Activated naive CD4-positive, alpha-beta T cell treated with anti-CD3 and anti-CD28 coated beads for 36 hours (primary cell): ENCODE measurements around the gene PLXNB2. TPM values are rescaled to one million over a fixed set of nuclear protein-coding genes. Genes with fewer than 3 reads are reported as not detected.

Experiments used
- CTCF ChIA-PET: fragments of 350-600 bp; sonication (Branson Sonifier 250); formaldehyde crosslinking; loops from one replicate; lab custom pipeline; 2021; ENCODE audit warnings: antibody characterized with exemption; lab: Charles Lee
- DNase-seq: peaks from one replicate; pipeline ENCODE4 v3.0.0-alpha.2; 2020
- H3K27ac Mint-ChIP-seq: one replicate; pipeline ENCODE4 v1.8.0; 2021; ENCODE audit warnings: mild to moderate bottlenecking, mixed read lengths
- H3K27me3 Mint-ChIP-seq: one replicate; pipeline ENCODE4 v1.8.0; 2021; ENCODE audit warnings: low read depth, mixed read lengths
- H3K36me3 Mint-ChIP-seq: one replicate; pipeline ENCODE4 v1.8.0; 2021; ENCODE audit warnings: low read depth, mixed read lengths
- H3K4me1 Mint-ChIP-seq: one replicate; pipeline ENCODE4 v1.8.0; 2021; ENCODE audit warnings: low read depth, mixed read lengths
- H3K4me3 Mint-ChIP-seq: one replicate; pipeline ENCODE4 v1.8.0; 2021; ENCODE audit warnings: mild to moderate bottlenecking, moderate library complexity, mixed read lengths
- H3K9me3 Mint-ChIP-seq: one replicate; pipeline ENCODE4 v1.8.0; 2021; ENCODE audit warnings: mixed read lengths
- intact Hi-C: fragments of 100-400 bp; cut with micrococcal nuclease; formaldehyde crosslinking; loops from one replicate; pipeline ENCODE4 v1.15.1; 2023
- total RNA-seq, 2 experiments: library from RNA; stranded (reverse); gene quantifications; one replicate each; pipeline ENCODE4 v1.2.3, GENCODE V29; 2021

Gene PLXNB2
- total RNA-seq, 2 experiments from 2014 or later, result 9.8 to 10.4 TPM

DNA sequence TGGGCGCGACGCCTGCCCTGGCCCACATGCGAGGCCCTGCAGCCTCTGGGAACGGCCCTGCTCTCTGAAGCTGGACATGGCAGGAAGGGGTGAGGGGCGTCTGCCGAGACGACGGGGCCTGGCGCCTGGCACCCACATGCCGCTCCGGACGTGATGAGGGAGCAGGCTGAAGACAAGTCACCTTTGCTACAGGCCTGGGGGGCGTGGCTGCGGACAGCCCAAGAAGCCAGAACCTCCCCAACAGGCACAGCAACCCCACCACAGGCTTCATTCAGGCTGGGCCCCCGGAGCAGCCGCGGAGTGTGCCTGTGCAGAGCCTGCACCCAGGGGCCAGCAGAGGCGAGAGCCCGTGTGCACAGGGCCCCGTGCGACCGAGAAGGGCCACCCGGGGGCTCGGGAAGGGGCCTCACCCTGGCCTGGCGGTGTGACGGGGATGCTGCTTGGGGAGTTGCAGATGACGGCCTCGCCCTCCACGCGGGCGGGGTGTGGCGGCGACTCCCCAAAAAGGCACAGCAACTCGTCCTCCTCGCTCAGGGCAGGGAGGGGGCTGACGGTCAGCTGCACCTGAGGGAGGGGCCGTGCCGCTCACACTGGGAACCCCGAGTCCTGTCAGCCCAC lies 20.6 kb downstream of the PLXNB2 start:
- intact Hi-C loops, result no loop called here
- CTCF ChIA-PET, result no interaction called here
- no peaks in the 10 kb centered on the region for H3K36me3 Mint-ChIP-seq
- no peaks in the 10 kb centered on the region for H3K9me3 Mint-ChIP-seq
- no peak for DNase-seq
- peaks cover 3% of the 10 kb centered on the region for H3K27me3 Mint-ChIP-seq
- no peak overlapping the region for H3K27ac Mint-ChIP-seq
- H3K4me1 Mint-ChIP-seq, result no peaks in the 10 kb centered on the region
- H3K4me3 Mint-ChIP-seq, result no peak overlapping the region

DNA sequence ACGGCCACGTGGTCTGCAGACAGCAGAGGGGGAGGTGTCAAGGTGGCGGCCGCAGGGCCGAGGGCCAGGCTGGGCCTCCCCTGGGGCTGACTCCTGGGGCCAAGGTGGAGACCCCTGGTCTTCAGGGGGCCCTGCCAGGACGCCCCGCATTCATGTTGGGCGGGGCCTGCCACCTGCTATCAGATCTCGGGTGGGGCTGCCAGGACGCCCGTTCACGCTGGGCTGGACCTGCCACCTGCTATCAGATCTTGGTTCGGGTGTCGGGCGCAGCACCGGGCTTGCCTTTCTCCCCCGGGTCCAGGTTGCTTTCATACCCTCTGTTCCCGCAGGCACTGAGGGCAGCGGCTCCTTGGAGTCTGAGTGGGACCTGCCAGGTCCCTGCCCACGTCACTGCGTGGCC lies 21.2 kb downstream of the PLXNB2 start:
- intact Hi-C loops, result no loop called here
- CTCF ChIA-PET, result interaction anchor here (0.9 kb wide), 1 partner anchor 34 kb away, joined by 3 read pairs; no protein-coding TSS in a partner anchor
- no peaks in the 10 kb centered on the region for H3K36me3 Mint-ChIP-seq
- no peaks in the 10 kb centered on the region for H3K27me3 Mint-ChIP-seq
- H3K9me3 Mint-ChIP-seq, result no peaks in the 10 kb centered on the region
- DNase-seq, result no peak
- H3K4me3 Mint-ChIP-seq, result no peak overlapping the region
- H3K4me1 Mint-ChIP-seq, result no peaks in the 10 kb centered on the region
- H3K27ac Mint-ChIP-seq, result no peak overlapping the region

DNA sequence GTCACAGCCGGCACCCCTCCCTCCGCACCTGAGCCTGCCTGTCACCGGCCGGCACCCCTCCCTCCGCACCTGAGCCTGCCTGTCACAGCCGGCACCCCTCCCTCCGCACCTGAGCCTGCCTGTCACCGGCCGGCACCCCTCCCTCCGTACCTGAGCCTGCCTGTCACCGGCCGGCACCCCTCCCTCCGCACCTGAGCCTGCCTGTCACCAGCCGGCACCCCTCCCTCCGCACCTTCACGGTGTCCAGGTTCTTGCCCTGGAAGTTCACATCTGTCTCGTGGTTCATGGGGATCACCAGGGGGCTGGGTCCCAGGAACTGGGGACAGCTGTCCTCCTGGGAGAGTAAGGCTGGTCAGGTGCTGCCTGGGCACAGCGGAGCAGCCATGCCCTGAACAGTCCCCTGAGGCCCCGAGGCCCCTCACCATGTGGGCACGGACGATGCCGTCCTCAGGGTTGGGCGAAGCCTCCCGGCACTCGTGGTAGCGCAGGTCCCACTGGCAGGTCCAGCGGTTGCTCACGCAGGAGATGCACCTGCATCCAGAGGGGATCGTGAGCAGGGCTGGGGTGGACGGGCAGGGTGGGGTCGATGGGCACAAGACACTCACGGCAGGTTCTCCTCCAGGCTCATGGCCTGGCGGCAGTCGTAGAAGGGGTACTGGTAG lies 21.7 kb downstream of the PLXNB2 start:
- Mint-ChIP-seq H3K4me3 (no peak overlapping the region), H3K36me3 (no peaks in the 10 kb centered on the region), H3K4me1 (no peaks in the 10 kb centered on the region), H3K27me3 (no peaks in the 10 kb centered on the region), H3K9me3 (no peaks in the 10 kb centered on the region), H3K27ac (no peak overlapping the region)
- no peak for DNase-seq
- intact Hi-C loops, result no loop called here
- CTCF ChIA-PET, result interaction anchor here (0.9 kb wide), 1 partner anchor 34 kb away, joined by 3 read pairs; no protein-coding TSS in a partner anchor

DNA sequence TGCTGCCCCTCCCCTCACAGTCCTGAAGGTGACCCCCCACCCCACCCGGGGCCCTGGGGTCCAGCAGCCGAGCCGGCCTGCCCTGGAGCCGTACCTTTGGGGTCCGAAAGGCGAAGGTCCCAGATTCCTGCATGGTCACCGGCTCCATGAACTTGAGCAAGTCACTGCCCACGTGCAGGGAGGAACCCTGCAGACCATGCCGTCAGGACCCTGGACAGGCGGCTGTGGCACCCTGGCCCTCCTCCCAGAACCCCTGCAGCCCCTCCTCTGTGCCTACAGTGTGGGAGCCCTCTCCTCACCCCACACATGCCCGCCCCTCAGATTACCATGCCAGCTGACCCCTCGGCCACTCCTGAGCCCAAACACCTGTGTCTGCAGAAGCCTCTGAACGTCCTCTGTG lies 23.0 kb downstream of the PLXNB2 start:
- Mint-ChIP-seq H3K4me3 (no peak overlapping the region), H3K27me3 (no peaks in the 10 kb centered on the region), H3K9me3 (no peaks in the 10 kb centered on the region), H3K36me3 (no peaks in the 10 kb centered on the region), H3K27ac (no peak overlapping the region), H3K4me1 (no peaks in the 10 kb centered on the region)
- intact Hi-C loops, result no loop called here
- CTCF ChIA-PET, result no interaction called here
- no peak for DNase-seq

DNA sequence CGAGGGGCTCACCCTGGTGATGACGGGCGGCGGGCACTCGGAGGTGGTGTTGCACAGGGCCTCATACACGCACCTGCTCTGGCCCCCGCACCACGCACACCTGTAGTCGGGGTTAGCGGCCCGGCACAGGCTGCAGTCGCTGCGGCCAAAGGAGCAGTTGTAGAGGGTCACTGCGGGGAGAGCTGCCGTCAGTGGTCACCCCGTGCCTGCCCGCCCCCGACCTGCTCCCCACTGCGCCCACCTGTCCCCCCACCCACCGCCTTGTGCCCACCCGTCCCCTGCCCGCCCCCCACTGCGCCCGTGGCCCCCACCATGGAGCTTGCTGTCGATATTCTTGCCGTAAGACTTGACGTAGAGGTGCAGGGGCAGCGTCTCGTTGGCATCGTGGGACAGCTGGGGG lies 23.6 kb downstream of the PLXNB2 start:
- intact Hi-C loops, result no loop called here
- no peaks in the 10 kb centered on the region for H3K4me1 Mint-ChIP-seq

DNA sequence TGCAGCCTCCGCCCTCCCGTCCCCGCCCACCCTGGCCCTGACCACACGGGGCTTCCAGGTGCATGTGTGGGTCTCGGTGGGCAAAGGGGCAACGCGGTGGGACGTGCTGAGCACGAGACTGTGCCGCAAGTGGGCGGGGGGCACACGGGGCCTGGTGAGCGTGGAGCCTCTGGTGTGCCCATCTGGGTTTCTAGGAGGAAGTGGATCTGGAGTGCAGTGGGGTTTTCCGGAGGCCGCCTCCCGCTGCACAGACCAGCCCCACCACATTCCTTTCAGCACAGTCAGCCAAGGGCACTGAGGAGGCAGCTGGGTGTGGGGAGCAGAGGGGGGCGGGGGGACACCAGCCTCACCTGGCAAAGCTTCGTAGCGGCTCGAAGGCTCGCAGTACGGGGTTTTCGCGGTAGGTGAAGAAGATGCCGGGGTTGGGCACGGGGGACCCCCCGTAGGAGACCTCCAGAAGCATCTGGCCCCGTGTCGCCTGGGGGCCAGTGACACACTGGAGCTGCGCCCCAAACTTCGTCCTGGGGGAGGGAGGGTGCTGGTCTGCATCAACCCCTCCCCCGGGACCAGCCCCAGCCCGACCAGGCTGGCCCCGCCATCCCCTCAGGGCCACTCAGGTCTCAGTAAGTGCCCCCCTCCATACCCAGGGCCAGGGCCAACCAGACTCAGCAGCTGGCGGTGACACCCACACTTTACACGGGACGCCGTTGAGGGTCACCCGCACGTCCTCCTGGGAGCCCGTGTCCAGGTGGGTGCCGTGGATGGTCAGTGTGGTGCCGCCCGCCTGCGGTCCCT lies 24.9 kb downstream of the PLXNB2 start:
- Mint-ChIP-seq H3K27me3 (no peaks in the 10 kb centered on the region), H3K4me3 (no peak overlapping the region), H3K9me3 (no peaks in the 10 kb centered on the region), H3K4me1 (no peaks in the 10 kb centered on the region), H3K36me3 (no peaks in the 10 kb centered on the region), H3K27ac (no peak overlapping the region)
- no peak for DNase-seq
- CTCF ChIA-PET, result no interaction called here
- intact Hi-C loops, result no loop called here

More for the DNA sequence above, 23.6 kb downstream of the PLXNB2 start:
- Mint-ChIP-seq H3K27me3 (no peaks in the 10 kb centered on the region), H3K36me3 (no peaks in the 10 kb centered on the region), H3K9me3 (no peaks in the 10 kb centered on the region), H3K27ac (no peak overlapping the region), H3K4me3 (no peak overlapping the region)
- DNase-seq, result no peak
- CTCF ChIA-PET, result no interaction called here

DNA sequence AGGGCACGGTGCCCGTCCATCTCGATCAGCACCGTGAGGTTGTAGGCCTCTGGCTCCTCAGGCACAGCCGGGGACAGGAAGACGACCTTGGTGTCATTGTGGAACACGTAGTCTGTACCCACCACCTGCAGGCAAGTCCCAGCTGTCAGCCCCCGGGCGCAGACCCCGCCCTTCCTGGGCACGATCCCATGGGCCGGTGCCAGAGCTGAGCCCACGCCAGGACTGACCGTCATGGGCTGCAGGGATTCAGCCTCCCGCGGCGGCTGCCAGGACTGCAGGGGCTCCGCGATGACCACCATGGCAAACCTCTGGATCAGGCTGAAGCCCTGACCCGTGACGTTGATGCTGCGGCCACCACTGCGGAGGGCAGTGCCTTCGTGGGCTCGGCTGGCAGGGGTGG lies 25.5 kb downstream of the PLXNB2 start:
- CTCF ChIA-PET, result no interaction called here
- DNase-seq, result no peak
- intact Hi-C loops, result no loop called here
- Mint-ChIP-seq H3K9me3 (no peaks in the 10 kb centered on the region), H3K27me3 (no peaks in the 10 kb centered on the region), H3K36me3 (no peaks in the 10 kb centered on the region), H3K27ac (no peak overlapping the region), H3K4me1 (no peaks in the 10 kb centered on the region), H3K4me3 (no peak overlapping the region)

DNA sequence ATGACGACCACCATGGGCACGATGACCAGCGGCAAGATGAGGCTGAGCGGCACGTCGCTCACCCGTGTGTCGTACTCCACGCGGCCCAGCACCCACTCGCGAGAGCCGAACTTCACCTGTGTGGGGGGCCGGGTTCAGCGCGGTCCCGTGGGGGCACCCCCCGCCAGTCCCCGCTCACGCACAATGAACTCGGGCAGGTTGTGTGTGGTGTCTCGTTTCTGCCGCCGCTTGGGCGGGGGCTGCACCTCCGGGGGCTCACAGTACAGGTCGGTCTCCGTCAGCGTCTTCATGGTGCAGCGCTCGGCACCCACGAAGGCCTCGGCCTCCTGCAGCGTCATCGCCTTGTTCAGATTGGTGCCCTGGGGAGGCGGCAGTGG lies 26.1 kb downstream of the PLXNB2 start:
- CTCF ChIA-PET, result no interaction called here
- Mint-ChIP-seq H3K27ac (no peak overlapping the region), H3K4me3 (no peak overlapping the region), H3K4me1 (no peaks in the 10 kb centered on the region), H3K9me3 (no peaks in the 10 kb centered on the region), H3K27me3 (no peaks in the 10 kb centered on the region), H3K36me3 (no peaks in the 10 kb centered on the region)
- no peak for DNase-seq
- intact Hi-C loops, result no loop called here

DNA sequence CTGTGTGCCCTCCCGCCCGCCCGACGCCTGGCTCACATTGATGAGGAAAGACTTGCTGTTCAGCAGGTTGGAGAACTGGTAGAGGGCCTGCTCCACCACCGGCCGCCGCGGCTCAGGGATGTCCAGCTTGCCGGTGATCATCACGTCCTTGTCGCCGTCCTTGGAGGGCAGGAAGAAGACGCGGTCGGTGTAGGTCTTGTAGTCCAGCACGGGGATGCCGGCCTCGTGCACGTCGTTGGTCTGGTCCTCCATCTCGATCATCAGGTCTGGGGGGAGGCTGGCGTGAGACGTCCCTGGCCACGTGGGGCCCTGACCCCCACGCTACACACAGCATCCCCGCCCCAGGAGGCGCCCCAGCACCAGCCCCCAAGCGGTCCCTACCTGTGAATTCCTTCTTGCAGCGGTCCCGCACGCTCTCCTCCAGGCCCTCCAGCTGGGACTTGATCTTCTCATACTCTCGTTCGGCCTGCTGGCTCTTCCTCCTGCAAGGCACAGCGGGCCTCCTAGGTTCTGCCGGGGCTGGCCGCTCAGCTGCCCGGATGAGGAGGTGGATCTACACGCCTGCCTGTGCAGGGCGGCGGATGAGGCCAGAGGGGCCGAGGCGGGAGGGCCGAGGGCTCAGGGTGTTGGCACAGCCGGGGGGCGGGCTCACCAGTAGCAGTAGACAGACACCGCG lies 26.6 kb downstream of the PLXNB2 start:
- H3K9me3 Mint-ChIP-seq, result no peaks in the 10 kb centered on the region
- CTCF ChIA-PET, result interaction anchor here (1.1 kb wide), 1 partner anchor 30 kb away, joined by 3 read pairs; the partner anchor contains the start of gene HDAC10

DNA sequence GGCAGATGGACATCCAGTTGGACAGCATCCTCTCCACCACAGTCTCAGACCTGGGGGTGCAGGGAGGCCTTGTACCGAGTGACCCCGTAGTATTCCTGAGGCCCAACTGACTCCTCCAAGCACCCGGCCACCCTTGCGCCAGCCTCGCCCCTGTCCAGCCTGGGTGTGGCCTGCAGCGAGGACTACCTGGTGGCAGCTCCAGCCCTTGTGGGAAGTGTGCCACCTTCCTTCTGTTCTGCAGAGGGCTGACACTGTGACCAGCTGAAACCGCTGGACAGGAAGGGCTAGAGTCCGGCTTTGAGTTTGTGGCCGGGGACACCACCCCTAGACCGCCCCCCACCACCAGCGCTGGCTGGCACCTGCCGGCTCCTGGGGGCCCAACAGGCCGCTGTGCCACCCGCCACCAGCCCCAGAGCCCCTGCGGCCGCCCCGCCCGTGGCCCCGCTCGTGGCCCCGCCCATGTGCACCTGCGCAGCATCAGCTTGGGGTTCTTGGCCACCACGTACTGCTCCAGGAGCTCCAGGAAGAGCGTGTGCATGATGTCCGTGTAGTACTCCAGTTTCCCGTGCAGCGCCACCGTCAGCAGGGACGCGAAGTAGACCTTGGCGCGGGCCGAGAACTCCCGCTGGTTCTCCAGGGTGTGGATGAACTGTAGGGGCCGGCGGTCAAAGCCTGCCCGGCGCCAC lies 27.3 kb downstream of the PLXNB2 start:
- Mint-ChIP-seq H3K36me3 (no peaks in the 10 kb centered on the region), H3K27me3 (no peaks in the 10 kb centered on the region), H3K4me3 (no peak overlapping the region), H3K4me1 (no peaks in the 10 kb centered on the region), H3K27ac (no peak overlapping the region), H3K9me3 (no peaks in the 10 kb centered on the region)
- CTCF ChIA-PET, result interaction anchor here (1.1 kb wide), 1 partner anchor 29 kb away, joined by 3 read pairs; the partner anchor contains the start of gene HDAC10
- DNase-seq, result no peak
- intact Hi-C loops, result no loop called here

More for the DNA sequence above, 26.6 kb downstream of the PLXNB2 start:
- intact Hi-C loops, result no loop called here
- no peaks in the 10 kb centered on the region for H3K27me3 Mint-ChIP-seq
- H3K4me3 Mint-ChIP-seq, result no peak overlapping the region
- DNase-seq, result no peak
- no peaks in the 10 kb centered on the region for H3K4me1 Mint-ChIP-seq
- H3K27ac Mint-ChIP-seq, result no peak overlapping the region
- no peaks in the 10 kb centered on the region for H3K36me3 Mint-ChIP-seq

DNA sequence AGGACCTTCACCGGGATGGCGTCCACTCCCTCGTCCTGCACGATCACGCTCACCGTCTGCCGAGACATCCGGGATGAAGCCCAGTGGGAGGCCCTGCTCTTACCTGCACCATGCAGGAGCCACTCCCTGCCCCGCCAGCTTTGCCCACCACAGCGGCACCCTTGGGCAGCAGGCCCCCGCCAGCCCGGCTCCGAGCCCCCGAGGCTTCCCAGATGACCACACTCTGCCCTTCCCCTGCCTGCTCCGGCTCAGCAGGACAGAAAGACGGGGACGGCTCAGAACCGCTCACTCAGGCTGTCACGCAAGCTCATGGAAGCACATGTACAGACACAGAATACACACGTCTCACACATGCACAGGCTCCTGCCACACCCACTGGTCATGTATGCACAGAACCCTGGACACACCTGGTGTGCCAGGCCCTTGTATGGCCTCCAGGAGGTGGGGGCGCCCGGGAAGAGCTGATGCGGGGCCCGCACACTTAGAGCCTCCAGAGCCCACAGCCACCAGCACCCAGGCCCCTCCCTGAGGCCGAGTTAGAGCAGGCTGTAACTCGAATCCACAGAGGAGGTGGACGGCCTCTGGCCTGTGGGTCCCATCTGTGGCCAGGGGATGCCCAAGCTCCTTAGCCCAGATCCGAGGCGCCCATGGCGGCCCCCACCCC lies 28.4 kb downstream of the PLXNB2 start:
- Mint-ChIP-seq H3K4me3 (no peak overlapping the region), H3K9me3 (no peaks in the 10 kb centered on the region), H3K27ac (no peak overlapping the region), H3K27me3 (no peaks in the 10 kb centered on the region), H3K4me1 (no peaks in the 10 kb centered on the region), H3K36me3 (no peaks in the 10 kb centered on the region)
- no peak for DNase-seq
- intact Hi-C loops, result no loop called here
- CTCF ChIA-PET, result interaction anchor here (0.7 kb wide), 1 partner anchor 63 kb away, joined by 3 read pairs; no protein-coding TSS in a partner anchor
